CD4-positive, alpha-beta T cell treated with Interleukin-6 for 4 hours (primary cell): ENCODE measurements around the gene GLI2.

Experiments used
- DNase-seq: peaks from one replicate; pipeline ENCODE4 v3.0.0-alpha.2; 2020; ENCODE audit warnings: mixed read lengths

The GLI2 gene

GRCh38 chr2:120739438-120740090, 3.9 kb downstream of the GLI2 start:
- DNase-seq: no peak

- DNase-seq: no peak
These were observed 4.7 kb downstream of the GLI2 start for GRCh38 chr2:120740375-120740764.

- DNase-seq: no peak
These were observed 5.3 kb downstream of the GLI2 start for GRCh38 chr2:120740765-120741524.

- DNase-seq: no peak
These were observed 6.2 kb downstream of the GLI2 start for GRCh38 chr2:120741571-120742561.

- no peak for DNase-seq
These were observed 8.0 kb downstream of the GLI2 start for GRCh38 chr2:120743657-120744056.

GRCh38 chr2:120744817-120745216, 9.1 kb downstream of the GLI2 start:
- DNase-seq: no peak

GRCh38 chr2:120745420-120746111, 9.9 kb downstream of the GLI2 start:
- DNase-seq: no peak

GRCh38 chr2:120746144-120746543, 10.5 kb downstream of the GLI2 start:
- DNase-seq: no peak

- no peak for DNase-seq
These were observed 11.6 kb downstream of the GLI2 start for GRCh38 chr2:120747281-120747680.

- no peak for DNase-seq
These were observed 12.0 kb downstream of the GLI2 start for GRCh38 chr2:120747706-120748105.

- no peak for DNase-seq
These were observed 12.6 kb downstream of the GLI2 start for GRCh38 chr2:120748310-120748709.

- no peak for DNase-seq
These were observed 13.1 kb downstream of the GLI2 start for GRCh38 chr2:120748741-120749140.

GRCh38 chr2:120749506-120750431, 14.1 kb downstream of the GLI2 start:
- DNase-seq: no peak

- DNase-seq: no peak
These were observed 15.0 kb downstream of the GLI2 start for GRCh38 chr2:120750488-120751210.

GRCh38 chr2:120751553-120751952, 15.9 kb downstream of the GLI2 start:
- no peak for DNase-seq

- DNase-seq: no peak
These were observed 18.6 kb downstream of the GLI2 start for GRCh38 chr2:120754067-120754960.

- no peak for DNase-seq
These were observed 22.8 kb downstream of the GLI2 start for GRCh38 chr2:120758181-120759144.

- no peak for DNase-seq
These were observed 24.1 kb downstream of the GLI2 start for GRCh38 chr2:120759543-120760331.
